Right forelimb (tissue), 1 donor: ENCODE results near the gene SEBOX.
"Not testable (repeated sequence)": the region's sequence is repeated elsewhere in the genome, so short reads cannot be mapped to it uniquely, and the experiment has no call there.

Experiments used
- DNase-seq: peaks from one replicate; pipeline ENCODE4 v3.0.0-alpha.2; 2018

Gene SEBOX

DNA sequence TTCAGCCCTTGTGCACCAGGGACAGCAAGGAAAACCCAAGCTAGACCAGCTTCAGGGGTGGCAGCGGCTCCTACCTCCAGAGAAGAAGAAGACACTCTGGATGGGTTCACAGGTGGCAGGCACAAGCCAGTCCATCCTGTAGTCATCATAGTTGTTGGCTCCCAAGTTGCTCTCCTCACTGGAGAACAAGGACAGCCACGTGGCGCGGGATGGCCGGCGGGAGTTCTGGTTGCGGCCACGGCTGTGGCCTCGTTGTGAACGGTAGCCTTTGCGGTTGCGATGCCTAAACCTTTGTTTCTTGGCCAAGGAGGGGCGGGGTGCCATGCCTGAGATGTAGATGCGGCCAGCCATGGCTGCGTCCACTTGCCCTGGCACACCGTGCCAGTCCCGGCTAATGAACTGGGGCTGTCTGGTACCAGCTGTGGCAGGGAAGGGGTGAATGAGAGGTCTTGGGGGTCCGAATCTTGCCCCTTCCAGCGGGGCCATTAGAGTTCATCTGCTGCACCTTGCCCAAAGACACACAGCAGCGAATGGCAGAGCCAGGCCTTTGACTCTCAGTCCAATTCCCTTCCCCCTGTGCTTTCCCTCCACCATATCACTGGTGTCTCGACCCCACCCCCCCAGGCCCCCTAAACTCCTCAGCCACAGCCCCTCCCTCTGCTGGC lies 2.8 kb upstream of the SEBOX start:
- DNase-seq: no peak

DNA sequence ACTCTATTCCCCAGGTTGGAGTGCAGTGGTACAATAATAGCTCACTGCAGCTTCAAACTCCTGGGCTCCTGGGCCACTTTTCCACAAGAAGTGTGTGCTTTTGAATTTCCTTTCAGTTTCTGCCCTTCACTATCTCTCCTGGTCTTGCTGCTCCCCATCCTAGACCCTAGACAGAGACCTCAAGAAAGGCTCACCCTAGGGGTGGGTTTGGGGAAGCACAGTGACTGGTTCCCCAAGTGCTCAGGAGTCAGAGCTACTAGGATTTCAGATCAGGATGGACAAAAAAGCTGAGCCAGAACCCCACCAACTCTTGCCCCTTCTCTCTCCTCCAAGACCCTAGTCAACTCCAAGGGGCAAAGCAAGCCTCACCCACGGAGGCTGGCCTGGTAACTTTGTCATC lies 1.6 kb upstream of the SEBOX start:
- DNase-seq: no peak

DNA sequence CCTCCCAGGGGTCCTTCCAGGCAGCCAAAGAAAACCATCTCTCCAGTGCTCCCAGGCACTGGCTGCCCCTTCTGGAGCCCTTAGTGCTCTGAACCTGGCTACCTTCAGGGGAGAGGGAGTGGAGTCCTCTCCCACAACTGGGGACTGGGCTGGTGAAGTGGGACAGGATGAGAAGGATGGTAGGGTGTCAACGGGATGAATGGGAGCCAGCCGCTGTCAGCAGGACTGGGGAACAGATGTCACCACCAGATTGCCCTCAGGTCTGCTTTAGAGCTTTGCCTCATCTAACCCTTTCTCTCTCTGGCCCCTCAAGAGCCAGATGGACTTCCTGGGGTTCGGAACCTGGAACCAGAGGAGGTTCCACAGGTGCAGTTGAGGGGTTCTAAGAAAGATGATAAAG lies 488 bp upstream of the SEBOX start:
- DNase-seq: no peak

DNA sequence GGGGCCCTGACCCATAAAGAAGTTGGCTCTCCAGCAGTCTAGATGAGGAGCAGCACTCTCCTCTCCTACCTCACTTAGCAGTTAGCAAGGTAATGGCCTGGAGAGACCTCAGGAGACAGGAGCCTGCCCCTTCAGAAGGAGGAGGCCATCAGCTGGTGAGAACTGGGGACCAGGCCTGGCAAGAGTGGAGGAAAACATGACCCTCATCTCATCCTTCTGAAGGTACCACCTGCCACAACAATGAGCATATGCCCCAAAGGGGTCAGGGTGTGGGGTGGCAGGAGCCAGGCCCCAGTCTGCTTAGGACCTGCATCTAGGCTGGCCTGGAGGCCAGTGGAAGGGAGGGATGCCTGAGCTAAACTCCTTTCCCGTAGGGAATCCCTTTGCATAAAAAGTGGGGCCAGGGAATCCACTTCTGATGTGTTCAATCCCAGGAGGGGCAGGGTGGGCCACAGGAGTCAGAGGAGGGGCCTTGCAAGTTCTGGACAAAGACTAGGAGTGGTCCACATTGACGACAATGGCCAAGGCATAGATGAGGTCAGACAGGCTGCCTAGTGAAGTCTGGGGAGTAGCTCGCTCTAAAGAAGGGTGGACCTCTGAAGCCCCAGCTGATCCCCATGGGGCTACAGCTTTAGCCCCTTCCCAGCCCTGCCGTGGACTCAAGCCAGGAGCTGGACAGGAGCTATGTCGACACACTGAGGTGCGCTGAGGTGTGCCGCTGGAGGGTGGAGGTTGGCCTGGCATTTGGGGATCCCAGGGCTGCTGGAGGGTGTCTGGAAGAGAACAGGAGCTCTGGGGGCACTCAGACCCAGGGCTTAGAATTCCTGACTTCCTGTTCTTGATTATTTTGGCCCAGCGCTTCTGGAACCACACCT lies 986 bp downstream of the SEBOX start:
- no peak for DNase-seq

DNA sequence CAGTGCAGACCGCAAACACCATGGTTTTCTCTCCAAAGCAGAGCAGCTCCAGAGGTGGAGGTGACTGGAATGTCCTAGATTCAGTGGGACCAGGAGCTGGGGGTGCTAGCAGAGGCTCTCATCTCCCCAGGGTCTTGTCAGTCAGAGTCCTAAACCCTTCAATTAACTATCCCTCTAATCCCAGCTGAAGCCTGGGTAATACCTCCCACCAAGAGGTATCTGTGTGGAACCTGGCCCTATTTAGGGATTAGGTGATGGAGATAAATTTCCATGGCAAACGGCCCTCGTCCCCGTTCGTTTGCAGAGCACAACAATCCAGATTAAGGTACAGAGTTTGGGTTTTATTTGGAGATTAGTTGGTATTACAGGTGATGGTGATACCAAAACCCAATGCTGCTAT lies 1.8 kb downstream of the SEBOX start:
- no peak for DNase-seq

DNA sequence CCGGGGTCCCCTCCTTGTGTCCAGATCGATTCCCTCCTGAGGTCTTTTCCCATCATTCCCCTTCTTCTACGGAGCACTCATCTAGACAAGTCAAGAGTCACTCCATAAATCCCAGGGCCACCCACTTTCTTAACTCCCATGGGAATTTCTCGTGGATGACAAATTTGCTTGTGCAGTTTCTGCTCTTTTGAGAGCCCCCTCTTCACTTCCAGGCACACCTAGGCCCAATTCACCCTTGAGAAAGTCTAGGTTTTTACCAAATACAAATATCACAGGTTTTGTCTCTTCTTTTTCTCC lies 7.2 kb downstream of the SEBOX start:
- DNase-seq: no peak

DNA sequence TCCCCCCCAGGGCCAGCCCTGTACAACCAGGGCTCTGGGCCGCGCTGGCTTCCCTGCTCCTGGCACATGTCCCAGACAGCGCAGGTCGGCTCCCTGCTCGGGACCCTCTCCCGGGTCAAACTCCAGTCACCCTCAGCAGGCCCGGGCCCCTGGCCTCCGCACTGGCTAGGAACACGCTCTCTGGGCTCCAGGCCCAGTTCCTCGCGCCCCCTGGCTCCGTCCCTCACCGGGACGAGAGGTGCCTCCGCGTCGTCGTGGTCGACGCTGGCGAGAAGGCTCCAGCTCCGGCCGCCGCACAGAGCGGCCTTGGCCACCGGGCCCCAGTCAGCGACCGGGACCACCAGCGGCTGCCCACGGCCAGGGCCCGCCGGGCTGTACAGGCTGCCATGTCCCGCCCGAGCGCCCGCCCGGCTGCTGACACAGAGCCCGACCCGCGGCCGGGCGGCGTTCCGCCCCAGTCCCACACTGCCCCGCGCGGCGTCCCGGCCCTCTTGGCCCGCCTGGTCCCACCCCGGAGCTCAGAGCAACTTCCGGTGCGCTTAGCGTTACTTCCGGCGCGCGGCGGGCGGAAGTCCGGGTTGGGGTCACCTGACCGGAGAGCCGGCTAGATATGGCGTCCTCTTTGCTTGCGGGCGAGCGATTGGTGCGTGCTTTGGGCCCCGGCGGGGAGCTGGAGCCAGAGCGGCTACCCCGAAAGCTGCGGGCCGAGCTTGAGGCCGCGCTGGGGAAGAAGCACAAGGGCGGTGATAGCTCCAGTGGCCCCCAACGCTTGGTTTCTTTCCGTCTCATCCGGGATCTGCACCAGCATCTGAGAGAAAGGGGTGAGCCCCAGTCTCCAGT lies 7.7 kb downstream of the SEBOX start, which contains the start of gene POLDIP2:
Gene POLDIP2 (minus strand): TSS at position 467 of the 840 bp plus-strand sequence. CDS start 79 bp downstream, at position 388.
- peak; percentile 98 for DNase-seq

DNA sequence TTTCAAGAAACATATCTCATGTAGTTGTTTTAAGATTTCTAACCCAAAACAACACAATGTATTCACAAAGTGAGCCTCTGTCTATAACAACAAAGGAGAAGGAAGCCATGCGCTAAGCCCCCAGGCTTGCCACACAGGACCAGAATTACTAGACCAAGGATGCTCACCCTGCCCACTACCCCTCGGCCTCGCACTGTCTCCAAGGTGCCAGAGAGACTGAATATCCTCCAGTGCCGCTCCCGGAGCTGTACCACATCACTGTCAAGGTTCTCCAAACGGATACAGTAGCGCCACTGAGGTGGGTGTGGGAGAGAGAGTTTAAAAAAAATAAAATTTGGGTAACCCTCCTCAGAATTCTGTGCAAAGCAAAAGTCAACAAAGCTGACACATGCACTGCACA lies 14.7 kb downstream of the SEBOX start:
- DNase-seq: no peak

DNA sequence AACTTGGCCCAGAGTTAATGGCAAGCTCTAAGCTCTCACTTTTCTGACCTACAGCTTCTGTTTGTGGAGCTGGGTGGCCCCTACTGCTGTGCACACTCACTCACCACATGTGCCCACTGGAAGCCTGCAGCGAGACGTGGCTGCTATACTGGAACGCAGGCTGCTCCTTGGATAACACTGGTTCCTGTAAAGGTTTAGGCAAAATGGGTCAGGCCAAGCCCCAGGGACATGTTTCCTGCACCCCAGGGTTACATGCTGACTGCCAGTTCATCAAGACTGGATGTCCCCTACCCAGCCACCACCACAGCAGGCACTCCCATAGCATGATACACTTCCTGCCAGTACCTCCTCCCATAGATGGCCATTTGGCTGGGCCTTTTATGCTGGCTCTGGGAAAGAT lies 16.0 kb downstream of the SEBOX start:
- no peak for DNase-seq

DNA sequence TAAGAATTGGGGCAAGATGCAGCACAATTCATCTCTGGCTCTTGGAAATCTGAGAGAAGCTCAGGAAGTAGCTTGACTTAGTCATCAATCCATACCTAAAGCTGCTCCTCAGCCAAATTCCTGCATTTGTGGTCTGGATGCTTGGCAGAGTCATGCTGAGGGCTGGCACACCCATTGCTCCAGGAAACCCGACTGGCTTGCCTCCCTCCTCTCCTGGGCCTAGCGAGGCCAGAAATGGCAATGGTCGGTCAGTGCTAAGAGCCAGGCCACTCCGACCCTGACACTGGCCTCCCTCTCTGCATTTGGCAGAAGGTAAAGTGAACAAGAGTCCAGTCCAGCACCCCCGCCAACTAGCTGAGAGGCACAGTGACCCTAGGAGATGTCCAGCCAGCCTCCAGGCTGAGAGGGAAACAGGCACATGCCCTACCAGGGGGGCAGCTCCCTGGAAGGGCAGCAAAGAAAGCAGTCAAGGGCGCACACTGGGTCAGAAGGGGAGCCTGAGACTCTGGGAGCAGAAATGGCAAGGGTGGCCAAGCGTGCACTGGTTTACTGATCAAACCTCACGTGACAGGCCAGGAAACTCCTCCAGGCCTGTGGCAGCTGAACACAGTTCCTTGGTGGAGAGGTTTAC lies 17.6 kb downstream of the SEBOX start:
- no peak for DNase-seq

DNA sequence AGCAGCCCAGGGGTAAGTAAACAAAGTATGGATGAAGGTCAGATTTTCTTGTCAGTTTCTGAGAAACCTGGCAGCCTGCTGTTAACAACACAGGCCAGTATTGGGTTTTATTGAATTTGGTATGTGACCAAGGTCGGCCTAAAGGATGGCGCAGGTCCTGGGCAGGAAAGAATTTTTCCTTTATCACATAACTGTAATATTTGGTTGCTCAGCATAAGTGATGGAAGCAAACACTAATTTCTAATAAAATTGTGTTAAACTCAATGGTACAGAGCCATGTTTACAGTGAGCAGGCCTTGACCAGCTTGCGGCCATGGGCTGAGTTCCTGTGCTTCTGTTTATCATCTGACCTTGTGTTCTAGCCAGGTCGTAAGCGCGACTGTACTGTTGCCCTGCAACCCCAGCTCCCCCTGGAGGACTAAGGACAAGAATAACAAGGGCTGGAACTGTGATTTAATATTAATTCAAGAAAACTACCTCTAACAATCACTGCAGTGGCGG lies 18.2 kb downstream of the SEBOX start:
- no peak for DNase-seq

DNA sequence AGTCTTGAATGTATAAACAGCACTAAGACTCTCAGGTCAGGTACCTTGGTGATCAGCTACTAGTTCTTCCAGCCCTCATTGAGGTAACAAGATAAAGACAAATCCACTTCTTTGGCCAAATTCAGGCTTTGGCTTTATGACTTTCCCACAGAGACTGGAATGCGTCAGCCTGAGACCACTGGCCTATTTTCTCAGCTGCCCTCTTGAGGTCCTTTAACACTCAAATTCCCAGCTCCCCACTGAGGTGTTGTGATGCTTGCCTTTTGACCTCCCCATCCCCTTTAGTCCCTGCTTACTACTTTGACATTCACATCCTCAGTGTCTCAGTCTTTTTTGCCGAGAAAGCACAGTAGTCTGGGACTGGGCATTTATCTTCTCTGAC lies 18.8 kb downstream of the SEBOX start:
- DNase-seq: no peak

DNA sequence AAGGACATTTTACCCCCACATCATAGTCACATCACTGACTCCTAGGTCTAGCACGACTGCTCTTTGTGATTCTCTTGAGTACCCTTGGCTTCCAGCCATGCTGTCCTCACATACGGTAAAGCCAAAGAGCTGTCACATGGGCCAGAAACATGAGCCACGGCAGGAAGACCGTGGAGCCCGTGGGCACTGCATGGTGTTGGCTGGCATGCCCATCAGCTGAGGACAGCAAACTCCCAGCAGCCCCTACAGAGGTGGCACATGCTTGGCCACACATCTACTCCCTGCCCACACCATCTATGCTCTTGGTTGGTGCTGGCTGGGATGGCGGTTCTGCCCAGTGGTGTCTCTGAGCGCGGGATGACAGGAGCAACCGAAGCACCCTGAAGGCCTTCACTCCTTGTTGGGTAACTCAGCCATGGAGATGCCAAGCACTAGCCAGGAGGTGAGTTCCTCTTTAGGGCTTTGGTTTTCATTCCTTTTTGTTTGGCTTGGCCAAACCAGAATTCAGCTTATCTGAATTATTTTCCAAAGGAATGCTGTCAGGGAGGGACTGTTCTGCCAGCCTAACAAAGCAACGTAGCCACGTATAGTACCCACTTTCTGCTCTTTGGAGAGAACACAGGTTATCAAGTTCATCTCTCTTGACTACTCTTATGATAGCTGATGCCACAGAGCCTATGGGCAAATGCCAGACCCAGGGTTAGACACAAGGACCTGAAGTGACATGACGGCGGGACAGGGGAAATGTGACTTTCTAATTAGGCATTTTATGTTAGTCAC lies 19.4 kb downstream of the SEBOX start:
- DNase-seq: no peak

DNA sequence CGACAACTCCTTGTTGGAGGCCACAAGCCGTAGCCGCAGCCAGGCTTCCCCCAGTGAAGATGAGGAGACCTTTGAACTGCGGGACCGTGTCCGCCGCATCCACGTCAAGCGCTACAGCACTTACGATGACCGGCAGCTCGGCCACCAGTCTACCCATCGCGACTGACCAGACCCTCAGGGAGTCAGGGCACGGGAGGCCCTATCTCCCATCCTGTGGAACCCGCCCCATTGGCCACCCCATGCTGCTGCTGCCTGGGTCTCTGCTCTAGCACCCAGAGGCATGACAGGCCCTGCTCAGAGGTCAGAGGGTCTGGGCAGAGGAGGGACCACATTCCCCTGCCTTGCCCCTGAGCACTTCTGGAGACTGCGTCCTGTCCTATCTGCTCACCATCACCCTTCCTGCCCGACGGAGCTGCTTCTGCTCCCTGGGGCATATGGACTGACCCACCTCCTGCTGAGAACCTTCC lies 20.5 kb downstream of the SEBOX start:
- DNase-seq: no peak

DNA sequence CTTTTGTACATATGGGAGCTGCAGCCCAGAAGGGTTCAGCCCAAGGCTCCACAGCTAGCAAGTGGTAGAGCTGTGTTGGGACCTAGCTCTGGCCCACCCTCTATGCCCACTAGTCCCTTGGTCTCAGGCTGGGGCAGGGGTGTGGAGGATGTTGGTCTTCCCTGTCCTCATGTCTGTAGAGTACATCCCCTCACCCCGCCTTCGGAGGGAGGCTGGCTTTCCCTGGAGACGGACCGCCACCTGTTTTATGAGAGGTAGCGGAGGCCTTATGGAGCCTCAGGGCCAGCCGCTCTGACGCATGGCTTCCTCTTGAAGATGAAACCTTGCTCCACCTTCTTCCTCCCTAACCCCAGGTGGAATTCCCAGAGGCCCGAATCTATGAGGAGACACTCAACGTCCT lies 21.0 kb downstream of the SEBOX start:
- DNase-seq: no peak

DNA sequence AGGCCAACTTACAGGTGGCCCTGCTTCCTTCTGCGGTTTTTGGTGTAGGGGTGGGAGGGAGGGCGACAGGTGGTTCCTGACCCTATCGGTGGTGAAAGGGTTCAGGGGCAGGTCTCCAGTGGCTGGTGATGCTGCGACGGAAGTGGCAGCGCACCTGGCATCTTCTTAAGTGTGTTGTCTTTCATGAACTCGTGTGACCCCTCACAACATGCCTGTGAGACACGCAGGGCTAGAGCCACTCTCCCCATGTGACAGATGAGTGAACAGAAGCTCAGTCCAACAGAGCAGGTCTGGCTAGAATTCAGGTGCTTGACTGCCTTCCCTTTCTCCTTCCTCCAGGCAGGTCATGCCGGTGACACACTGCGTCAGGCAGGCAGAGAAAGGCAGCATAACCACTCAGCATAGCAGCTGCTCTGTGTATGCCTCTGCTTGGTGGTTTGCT lies 21.5 kb downstream of the SEBOX start:
- DNase-seq: no peak

DNA sequence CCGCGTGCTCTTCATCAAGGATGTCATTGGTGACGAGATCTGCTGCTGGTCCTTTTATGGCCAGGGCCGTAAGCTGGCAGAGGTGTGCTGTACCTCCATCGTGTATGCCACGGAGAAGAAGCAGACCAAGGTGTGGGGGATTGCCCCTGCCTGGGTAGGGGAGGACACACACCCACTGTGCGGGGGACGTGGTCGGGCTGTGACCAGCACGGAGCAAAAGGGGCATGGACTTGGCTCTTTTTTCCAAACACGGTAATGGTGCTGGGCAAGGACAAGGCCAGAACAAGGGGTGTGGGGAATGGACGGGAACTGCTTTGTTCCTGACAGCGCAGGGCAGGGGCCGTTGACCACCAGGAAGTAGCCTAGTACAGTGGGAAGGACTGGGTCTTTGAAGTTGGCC lies 22.7 kb downstream of the SEBOX start:
- no peak for DNase-seq

DNA sequence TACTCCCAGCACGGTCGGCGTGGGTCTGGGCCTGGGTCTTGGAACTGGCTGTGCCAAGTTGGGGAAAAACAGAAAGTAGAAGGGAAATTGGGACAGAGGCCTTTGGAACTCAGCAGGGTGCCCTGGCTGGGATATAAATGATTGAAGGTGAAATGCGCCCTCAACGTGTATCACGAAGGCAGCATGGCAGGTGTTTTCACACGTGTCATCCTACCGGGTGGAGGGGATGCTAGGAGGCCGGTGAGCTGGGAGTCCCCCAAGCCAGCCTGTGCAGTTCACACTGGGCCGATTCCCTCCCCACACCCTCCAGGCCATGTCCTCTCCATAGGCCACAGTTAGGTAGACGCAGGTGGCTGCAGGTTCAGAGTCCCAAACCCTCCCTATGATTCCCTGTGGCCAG lies 23.5 kb downstream of the SEBOX start:
- DNase-seq: no peak

DNA sequence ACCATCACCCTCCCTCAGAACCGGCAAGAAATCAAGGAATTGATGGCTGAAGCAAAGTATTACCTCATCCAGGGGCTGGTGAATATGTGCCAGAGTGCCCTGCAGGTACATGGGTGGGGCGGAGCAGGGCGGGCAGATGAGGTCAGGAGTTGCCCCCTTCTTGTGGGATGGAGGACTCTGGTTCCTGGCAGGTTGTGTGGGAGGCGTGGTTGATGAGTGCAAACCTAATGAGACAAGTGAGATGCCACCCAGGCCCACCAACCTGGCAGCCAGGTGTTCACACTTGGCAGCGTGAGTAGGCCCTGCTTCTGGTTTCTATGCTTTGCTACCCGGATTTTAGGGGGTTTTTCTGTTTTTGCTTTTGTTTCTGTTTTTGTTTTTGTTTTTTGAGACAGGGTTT lies 24.6 kb downstream of the SEBOX start:
- no peak for DNase-seq

DNA sequence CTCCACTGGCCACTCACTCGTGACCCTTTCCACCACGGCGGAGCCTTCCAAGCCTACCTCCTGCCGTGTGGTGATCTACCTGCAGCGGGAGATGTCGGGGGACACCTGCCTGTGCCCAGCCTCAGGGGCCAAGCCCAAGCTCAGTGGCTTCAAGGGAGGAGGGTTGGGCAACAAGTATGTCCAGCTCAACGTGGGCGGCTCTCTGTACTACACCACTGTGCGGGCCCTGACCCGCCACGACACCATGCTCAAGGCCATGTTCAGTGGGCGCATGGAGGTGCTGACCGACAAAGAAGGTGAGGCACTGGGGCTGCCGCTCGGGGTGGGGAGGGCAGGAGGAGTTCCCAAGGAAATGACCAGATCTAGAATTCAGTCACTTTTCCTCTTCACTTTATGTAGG lies 25.6 kb downstream of the SEBOX start:
- DNase-seq: no peak

DNA sequence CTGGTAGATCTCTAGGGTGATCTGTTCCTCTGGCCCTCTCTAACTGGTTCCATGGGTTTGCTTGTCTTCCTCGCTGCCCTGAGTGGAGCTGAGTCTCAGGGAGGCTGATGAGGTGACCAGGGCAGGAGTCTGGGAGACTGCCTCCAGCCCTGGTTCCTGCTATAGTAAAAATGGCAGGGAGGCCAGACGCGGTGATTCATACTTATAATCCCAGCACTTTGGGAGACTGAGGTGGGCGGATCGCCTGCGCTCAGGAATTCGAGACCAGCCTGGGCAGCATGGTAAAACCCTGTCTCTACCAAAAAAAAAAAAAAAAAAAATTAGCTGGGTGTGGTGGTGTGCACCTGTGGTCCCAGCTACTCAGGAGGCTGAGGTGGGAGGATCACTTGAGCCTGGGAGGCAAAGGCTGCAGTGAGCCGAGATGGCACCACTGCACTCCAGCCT lies 26.2 kb downstream of the SEBOX start:
- not testable (repeated sequence) for DNase-seq
